ENCODE results near the gene DVL3. TPM values are rescaled to one million over a fixed set of nuclear protein-coding genes. Genes with fewer than 3 reads are reported as not detected.

Gene DVL3
- total RNA-seq, 1 donor from 2014 or later = 213 TPM

- H3K27me3 Mint-ChIP-seq (ENCODE audit: unreplicated experiment) = peaks cover 2% of the 10 kb centered on the region
- no peak overlapping the region for H3K4me3 Mint-ChIP-seq (ENCODE audit: unreplicated experiment)
- no peaks in the 10 kb centered on the region for H3K4me1 Mint-ChIP-seq (ENCODE audit: low read depth, unreplicated experiment)
These were observed 41.4 kb downstream of the DVL3 start for GRCh38 chr3:184196536-184196935.

GRCh38 chr3:184198509-184198908 is 43.3 kb downstream of the DVL3 start:
- DNase-seq = no peak
- Mint-ChIP-seq H3K9me3 (ENCODE audit: unreplicated experiment) (no peaks in the 10 kb centered on the region), H3K4me1 (ENCODE audit: low read depth, unreplicated experiment) (no peaks in the 10 kb centered on the region), H3K27ac (ENCODE audit: unreplicated experiment) (no peak overlapping the region), H3K36me3 (ENCODE audit: unreplicated experiment) (peaks cover 4% of the 10 kb centered on the region), H3K4me3 (ENCODE audit: unreplicated experiment) (no peak overlapping the region), H3K27me3 (ENCODE audit: unreplicated experiment) (no peaks in the 10 kb centered on the region)
- no peak for TF ChIP-seq CTCF (IDR thresholded peaks at IDR 0.05; ENCODE audit: partially characterized antibody, unreplicated experiment)

More at GRCh38 chr3:184196536-184196935, 41.4 kb downstream of the DVL3 start:
- peaks cover 4% of the 10 kb centered on the region for H3K36me3 Mint-ChIP-seq (ENCODE audit: unreplicated experiment)
- DNase-seq = no peak
- no peak overlapping the region for H3K27ac Mint-ChIP-seq (ENCODE audit: unreplicated experiment)
- H3K9me3 Mint-ChIP-seq (ENCODE audit: unreplicated experiment) = no peaks in the 10 kb centered on the region
- TF ChIP-seq CTCF (IDR thresholded peaks at IDR 0.05; ENCODE audit: partially characterized antibody, unreplicated experiment) = no peak

- no peak for TF ChIP-seq CTCF (IDR thresholded peaks at IDR 0.05; ENCODE audit: partially characterized antibody, unreplicated experiment)
- H3K9me3 Mint-ChIP-seq (ENCODE audit: unreplicated experiment) = no peaks in the 10 kb centered on the region
- DNase-seq = no peak
- no peak overlapping the region for H3K4me3 Mint-ChIP-seq (ENCODE audit: unreplicated experiment)
- H3K36me3 Mint-ChIP-seq (ENCODE audit: unreplicated experiment) = no peaks in the 10 kb centered on the region
- H3K27ac Mint-ChIP-seq (ENCODE audit: unreplicated experiment) = no peak overlapping the region
- no peaks in the 10 kb centered on the region for H3K27me3 Mint-ChIP-seq (ENCODE audit: unreplicated experiment)
- H3K4me1 Mint-ChIP-seq (ENCODE audit: low read depth, unreplicated experiment) = no peaks in the 10 kb centered on the region
These were observed 45.6 kb downstream of the DVL3 start for GRCh38 chr3:184200825-184201224.

- H3K27ac Mint-ChIP-seq (ENCODE audit: unreplicated experiment) = no peak overlapping the region
- H3K36me3 Mint-ChIP-seq (ENCODE audit: unreplicated experiment) = no peaks in the 10 kb centered on the region
- H3K9me3 Mint-ChIP-seq (ENCODE audit: unreplicated experiment) = no peaks in the 10 kb centered on the region
- no peak for DNase-seq
- H3K4me3 Mint-ChIP-seq (ENCODE audit: unreplicated experiment) = no peak overlapping the region
- H3K27me3 Mint-ChIP-seq (ENCODE audit: unreplicated experiment) = no peaks in the 10 kb centered on the region
- H3K4me1 Mint-ChIP-seq (ENCODE audit: low read depth, unreplicated experiment) = no peaks in the 10 kb centered on the region
- TF ChIP-seq CTCF (IDR thresholded peaks at IDR 0.05; ENCODE audit: partially characterized antibody, unreplicated experiment) = no peak
These were observed 48.3 kb downstream of the DVL3 start for GRCh38 chr3:184203526-184203925.

GRCh38 chr3:184209146-184209923 is 54.2 kb downstream of the DVL3 start:
- Mint-ChIP-seq H3K4me1 (ENCODE audit: low read depth, unreplicated experiment) (no peaks in the 10 kb centered on the region), H3K27ac (ENCODE audit: unreplicated experiment) (no peak overlapping the region), H3K27me3 (ENCODE audit: unreplicated experiment) (no peaks in the 10 kb centered on the region), H3K9me3 (ENCODE audit: unreplicated experiment) (no peaks in the 10 kb centered on the region), H3K36me3 (ENCODE audit: unreplicated experiment) (no peaks in the 10 kb centered on the region), H3K4me3 (ENCODE audit: unreplicated experiment) (no peak overlapping the region)
- TF ChIP-seq CTCF (IDR thresholded peaks at IDR 0.05; ENCODE audit: partially characterized antibody, unreplicated experiment) = no peak
- DNase-seq = no peak

Measured in glutamatergic neuron (in vitro differentiated cells).